Astrocyte (in vitro differentiated cells and primary cell): Measurements from ENCODE around the gene MAGI1. TPM values are rescaled to one million over a fixed set of nuclear protein-coding genes. Genes with fewer than 3 reads are reported as not detected.

ENCODE experiments used
- DNase-seq: peaks from one replicate; pipeline ENCODE4 v3.0.0-alpha.2; 2010; ENCODE audit warnings: low read depth
- FAIRE-seq: peaks from 2 replicates; lab custom pipeline; 2011; peaks lifted over from hg19 to GRCh38; lab: Jason Lieb, UNC
- H2AFZ ChIP-seq: 2 replicates; pipeline ENCODE4 v1.6.0; 2012; ENCODE audit warnings: low read depth, low read length, inconsistent platforms
- H3K27ac ChIP-seq: 2 replicates; pipeline ENCODE4 v1.5.1; 2011; ENCODE audit warnings: low read depth, low read length, inconsistent platforms
- H3K27me3 ChIP-seq: 2 replicates; pipeline ENCODE4 v1.6.0; 2011; ENCODE audit warnings: low read length, inconsistent platforms; ENCODE audit not compliant: insufficient read depth
- H3K36me3 ChIP-seq: 2 replicates; pipeline ENCODE4 v1.5.1; 2011; ENCODE audit warnings: low read length, inconsistent platforms; ENCODE audit not compliant: insufficient read depth
- H3K4me1 ChIP-seq: 2 replicates; pipeline ENCODE4 v1.5.1; 2011; ENCODE audit warnings: low read length, inconsistent platforms; ENCODE audit not compliant: insufficient read depth
- H3K4me2 ChIP-seq: 2 replicates; pipeline ENCODE4 v1.6.0; 2012; ENCODE audit warnings: low read length, inconsistent platforms
- H3K4me3 ChIP-seq: 2 replicates; pipeline ENCODE4 v1.5.1; 2011; ENCODE audit warnings: low read depth, mild to moderate bottlenecking, low read length, inconsistent platforms; ENCODE audit not compliant: insufficient read depth
- H3K79me2 ChIP-seq: 2 replicates; pipeline ENCODE4 v1.6.0; 2012; ENCODE audit warnings: mild to moderate bottlenecking, low read length, inconsistent platforms; ENCODE audit not compliant: insufficient read depth
- H3K9ac ChIP-seq: 2 replicates; pipeline ENCODE4 v1.6.0; 2012; ENCODE audit warnings: mild to moderate bottlenecking, low read length, inconsistent platforms
- H3K9me3 ChIP-seq: 2 replicates; pipeline ENCODE4 v1.5.1; 2012; ENCODE audit warnings: low read depth, mild to moderate bottlenecking, low read length, inconsistent platforms; ENCODE audit not compliant: insufficient read depth
- H4K20me1 ChIP-seq: 2 replicates; pipeline ENCODE4 v1.6.0; 2012; ENCODE audit warnings: low read length, inconsistent platforms; ENCODE audit not compliant: insufficient read depth
- H3K27ac Mint-ChIP-seq: one replicate; pipeline ENCODE4 v1.8.0; 2021; ENCODE audit warnings: mild to moderate bottlenecking, mixed read lengths; ENCODE audit not compliant: unreplicated experiment
- H3K27me3 Mint-ChIP-seq: one replicate; pipeline ENCODE4 v1.8.0; 2021; ENCODE audit warnings: low read depth, mixed read lengths; ENCODE audit not compliant: unreplicated experiment
- H3K36me3 Mint-ChIP-seq: one replicate; pipeline ENCODE4 v1.8.0; 2021; ENCODE audit warnings: low read depth, mixed read lengths; ENCODE audit not compliant: unreplicated experiment
- H3K4me1 Mint-ChIP-seq: one replicate; pipeline ENCODE4 v1.8.0; 2021; ENCODE audit warnings: low read depth, mixed read lengths; ENCODE audit not compliant: unreplicated experiment
- H3K4me3 Mint-ChIP-seq: one replicate; pipeline ENCODE4 v1.8.0; 2021; ENCODE audit warnings: mild to moderate bottlenecking, moderate library complexity, mixed read lengths; ENCODE audit not compliant: unreplicated experiment
- H3K9me3 Mint-ChIP-seq: one replicate; pipeline ENCODE4 v1.8.0; 2021; ENCODE audit warnings: mild to moderate bottlenecking, mixed read lengths; ENCODE audit not compliant: unreplicated experiment
- CTCF ChIP-seq: IDR thresholded peaks from 2 replicates; pipeline ENCODE4 v1.5.1; 2011; ENCODE audit warnings: low read depth, mild to moderate bottlenecking, inconsistent platforms, low read length, moderate library complexity; ENCODE audit not compliant: insufficient read depth
- EZH2 ChIP-seq: IDR thresholded peaks from 2 replicates; pipeline ENCODE4 v1.6.1; 2012; ENCODE audit warnings: mild to moderate bottlenecking, low read length, inconsistent platforms; ENCODE audit not compliant: insufficient read depth
- total RNA-seq: library from RNA; stranded (reverse); gene quantifications from 2 replicates; pipeline ENCODE4 v1.2.1, GENCODE V29; 2021

Gene MAGI1
- total RNA-seq, 1 donor from 2014 or later: 31.8 TPM

GRCh38 chr3:66083096-66083678 lies 44.5 kb upstream of the MAGI1 start:
- H3K27me3 Mint-ChIP-seq: no peaks in the 10 kb centered on the region
- no peaks in the 10 kb centered on the region for H4K20me1 ChIP-seq
- H3K36me3 ChIP-seq: no peaks in the 10 kb centered on the region
- no peak overlapping the region for H3K4me3 ChIP-seq
- H3K79me2 ChIP-seq: no peaks in the 10 kb centered on the region
- no peak overlapping the region for H3K27ac Mint-ChIP-seq
- no peaks in the 10 kb centered on the region for H3K4me1 Mint-ChIP-seq
- H3K9ac ChIP-seq: no peak overlapping the region
- DNase-seq (no peak), FAIRE-seq (no peak)
- H3K27me3 ChIP-seq: no peaks in the 10 kb centered on the region
- H3K4me1 ChIP-seq: no peaks in the 10 kb centered on the region
- no peaks in the 10 kb centered on the region for H3K9me3 ChIP-seq
- H3K9me3 Mint-ChIP-seq: no peaks in the 10 kb centered on the region
- H2AFZ ChIP-seq: no peak overlapping the region
- no peak for TF ChIP-seq CTCF
- no peak for TF ChIP-seq EZH2
- no peak overlapping the region for H3K4me2 ChIP-seq
- H3K4me3 Mint-ChIP-seq: no peak overlapping the region
- no peaks in the 10 kb centered on the region for H3K36me3 Mint-ChIP-seq
- no peak overlapping the region for H3K27ac ChIP-seq

- H3K9me3 ChIP-seq: no peaks in the 10 kb centered on the region
- H3K27ac Mint-ChIP-seq: no peak overlapping the region
- no peaks in the 10 kb centered on the region for H3K4me1 ChIP-seq
- no peaks in the 10 kb centered on the region for H3K36me3 Mint-ChIP-seq
- no peaks in the 10 kb centered on the region for H4K20me1 ChIP-seq
- no peak for TF ChIP-seq EZH2
- TF ChIP-seq CTCF: no peak
- H3K79me2 ChIP-seq: no peaks in the 10 kb centered on the region
- H2AFZ ChIP-seq: no peak overlapping the region
- no peak for FAIRE-seq
- no peak overlapping the region for H3K9ac ChIP-seq
- no peaks in the 10 kb centered on the region for H3K9me3 Mint-ChIP-seq
- no peaks in the 10 kb centered on the region for H3K4me1 Mint-ChIP-seq
- no peak for DNase-seq
- H3K27me3 Mint-ChIP-seq: no peaks in the 10 kb centered on the region
- no peaks in the 10 kb centered on the region for H3K36me3 ChIP-seq
- no peaks in the 10 kb centered on the region for H3K27me3 ChIP-seq
- no peak overlapping the region for H3K4me2 ChIP-seq
- H3K27ac ChIP-seq: no peak overlapping the region
- H3K4me3 Mint-ChIP-seq: no peak overlapping the region
- no peak overlapping the region for H3K4me3 ChIP-seq
Observed at GRCh38 chr3:66082679-66083078, 44.0 kb upstream of the MAGI1 start.

GRCh38 chr3:66080167-66080566 lies 41.4 kb upstream of the MAGI1 start:
- no peaks in the 10 kb centered on the region for H3K4me1 Mint-ChIP-seq
- Histone ChIP-seq H3K9me3 (no peaks in the 10 kb centered on the region), H3K4me1 (peaks cover 3% of the 10 kb centered on the region), H3K36me3 (no peaks in the 10 kb centered on the region), H2AFZ (no peak overlapping the region), H4K20me1 (no peaks in the 10 kb centered on the region), H3K9ac (no peak overlapping the region), H3K4me2 (no peak overlapping the region), H3K79me2 (no peaks in the 10 kb centered on the region), H3K4me3 (no peak overlapping the region), H3K27ac (no peak overlapping the region), H3K27me3 (no peaks in the 10 kb centered on the region)
- TF ChIP-seq CTCF (no peak), EZH2 (no peak)
- FAIRE-seq (no peak), DNase-seq (no peak)
- H3K4me3 Mint-ChIP-seq: no peak overlapping the region
- H3K27ac Mint-ChIP-seq: no peak overlapping the region
- H3K36me3 Mint-ChIP-seq: no peaks in the 10 kb centered on the region
- H3K9me3 Mint-ChIP-seq: no peaks in the 10 kb centered on the region
- no peaks in the 10 kb centered on the region for H3K27me3 Mint-ChIP-seq
